ENCODE results near the gene NHSL2.
"Not testable (repeated sequence)": the region's sequence is repeated elsewhere in the genome, so short reads cannot be mapped to it uniquely, and the experiment has no call there.

The NHSL2 gene

GRCh38 chrX:72169008-72169728 lies 258.5 kb downstream of the NHSL2 start:
- H3K4me3 Mint-ChIP-seq = peak overlapping the region; percentile 54 to 72
- no peaks in the 10 kb centered on the region for H3K27me3 Mint-ChIP-seq
- H3K27ac Mint-ChIP-seq = peak overlapping the region; percentile 80 to 82
- peak; percentile 12 to 35 for DNase-seq
- ATAC-seq = peak; percentile 95
- peaks cover 5% of the 10 kb centered on the region for H3K4me1 Mint-ChIP-seq
- H3K9me3 Mint-ChIP-seq = no peaks in the 10 kb centered on the region

- H3K27ac Mint-ChIP-seq, DNase-seq, H3K9me3 Mint-ChIP-seq, H3K4me3 Mint-ChIP-seq, ATAC-seq, H3K27me3 Mint-ChIP-seq, H3K4me1 Mint-ChIP-seq: not testable (repeated sequence)
Observed at GRCh38 chrX:72176289-72176688, 265.6 kb downstream of the NHSL2 start.

- H3K9me3 Mint-ChIP-seq = no peaks in the 10 kb centered on the region
- peaks cover 4% of the 10 kb centered on the region for H3K4me1 Mint-ChIP-seq
- H3K4me3 Mint-ChIP-seq = no peak overlapping the region
- DNase-seq (no peak), ATAC-seq (no peak)
- no peaks in the 10 kb centered on the region for H3K27me3 Mint-ChIP-seq
- H3K27ac Mint-ChIP-seq = no peak overlapping the region
Observed at GRCh38 chrX:72176981-72177380, 266.3 kb downstream of the NHSL2 start.

GRCh38 chrX:72180539-72180938 lies 269.9 kb downstream of the NHSL2 start:
- peaks cover 10% of the 10 kb centered on the region for H3K4me1 Mint-ChIP-seq
- no peaks in the 10 kb centered on the region for H3K27me3 Mint-ChIP-seq
- H3K9me3 Mint-ChIP-seq = no peaks in the 10 kb centered on the region
- H3K27ac Mint-ChIP-seq = peak overlapping the region in 1 of 2 donors; percentile 26
- no peak overlapping the region for H3K4me3 Mint-ChIP-seq
- DNase-seq = no peak
- no peak for ATAC-seq

GRCh38 chrX:72181178-72182125 lies 270.8 kb downstream of the NHSL2 start, which contains the start of gene PIN4:
TSS of gene PIN4 (plus strand) at chrX:72181757. CDS start at chrX:72181786, 29 bp downstream.
- Mint-ChIP-seq H3K4me1 (peaks cover 10% of the 10 kb centered on the region), H3K27ac (peak within 1 kb of the TSS in 1 of 2 donors; percentile 26), H3K9me3 (no peaks in the 10 kb centered on the region), H3K27me3 (no peaks in the 10 kb centered on the region), H3K4me3 (no peak within 1 kb of the TSS)
- peak; percentile 84 to 91 for DNase-seq
- ATAC-seq = peak; percentile 97

GRCh38 chrX:72182924-72183323 lies 272.3 kb downstream of the NHSL2 start:
- Mint-ChIP-seq H3K4me1 (peaks cover 10% of the 10 kb centered on the region), H3K27ac (no peak overlapping the region), H3K27me3 (no peaks in the 10 kb centered on the region), H3K9me3 (no peaks in the 10 kb centered on the region), H3K4me3 (no peak overlapping the region)
- ATAC-seq = no peak
- no peak for DNase-seq

GRCh38 chrX:72201836-72202536 lies 291.3 kb downstream of the NHSL2 start:
- DNase-seq (no peak), ATAC-seq (no peak)
- Mint-ChIP-seq H3K4me1 (no peaks in the 10 kb centered on the region), H3K4me3 (no peak overlapping the region), H3K27me3 (no peaks in the 10 kb centered on the region), H3K9me3 (no peaks in the 10 kb centered on the region), H3K27ac (no peak overlapping the region)

Data from stimulated activated naive CD8-positive, alpha-beta T cell treated with anti-CD3 and anti-CD28 coated beads, Interleukin-15, amount 100 ng/mL, for 72 hours (primary cell).